K562 treated with DMSO at 1 percent for 24 hours (cell line): ENCODE measurements around the gene VWA3A. TPM values are rescaled to one million over a fixed set of nuclear protein-coding genes. Genes with fewer than 3 reads are reported as not detected.

ENCODE experiments used
- total RNA-seq: library from RNA; unstranded; fragments of 300-600 nt; gene quantifications from 2 replicates; pipeline ENCODE4 v1.2.3, GENCODE V29; 2022; ENCODE audit warnings: low read depth; ENCODE audit not compliant: insufficient read depth

The VWA3A gene, protein sequence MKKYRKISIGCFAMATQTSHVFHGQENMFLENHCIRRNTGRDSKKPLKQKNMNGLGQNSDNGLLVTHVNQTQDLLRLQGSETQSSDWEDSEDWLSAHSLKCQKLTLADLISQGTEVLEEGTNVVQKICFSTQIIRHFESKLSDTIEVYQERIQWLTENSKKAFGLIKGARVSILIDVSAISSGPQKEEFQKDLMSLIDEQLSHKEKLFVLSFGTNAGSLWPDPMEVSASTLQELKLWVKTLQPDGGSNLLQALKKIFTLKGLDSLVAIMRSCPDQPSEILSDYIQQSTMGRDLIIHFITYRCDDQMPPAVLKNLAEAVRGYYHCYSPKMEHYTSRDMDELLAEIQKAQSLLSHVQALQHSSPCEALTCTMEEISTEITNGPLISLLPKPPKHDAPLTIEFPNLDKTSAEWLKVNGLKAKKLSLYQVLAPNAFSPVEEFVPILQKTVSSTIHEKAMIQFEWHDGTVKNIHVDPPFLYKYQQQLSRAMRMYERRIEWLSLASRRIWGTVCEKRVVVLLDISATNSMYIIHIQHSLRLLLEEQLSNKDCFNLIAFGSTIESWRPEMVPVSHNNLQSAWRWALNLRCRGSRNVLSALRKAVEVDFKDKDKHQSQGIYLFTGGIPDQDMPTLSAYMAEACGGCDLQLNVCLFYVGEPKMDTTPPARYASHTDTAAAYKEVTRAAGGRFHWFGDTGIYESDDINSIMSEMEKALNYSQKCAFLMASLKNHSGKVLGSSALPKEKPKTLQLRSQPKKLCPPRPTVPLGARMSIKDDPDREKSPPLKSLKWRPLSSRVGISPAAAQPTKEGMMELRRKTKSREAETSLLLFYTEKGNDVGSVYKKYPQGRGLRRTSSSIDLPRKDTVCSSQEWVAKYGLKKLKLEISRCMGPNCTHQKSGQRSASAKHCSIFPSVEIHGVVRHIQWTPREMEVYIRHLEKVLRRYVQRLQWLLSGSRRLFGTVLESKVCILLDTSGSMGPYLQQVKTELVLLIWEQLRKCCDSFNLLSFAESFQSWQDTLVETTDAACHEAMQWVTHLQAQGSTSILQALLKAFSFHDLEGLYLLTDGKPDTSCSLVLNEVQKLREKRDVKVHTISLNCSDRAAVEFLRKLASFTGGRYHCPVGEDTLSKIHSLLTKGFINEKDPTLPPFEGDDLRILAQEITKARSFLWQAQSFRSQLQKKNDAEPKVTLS
- 0.05 TPM in 1 of 2 replicates, not detected in the other for total RNA-seq

DNA sequence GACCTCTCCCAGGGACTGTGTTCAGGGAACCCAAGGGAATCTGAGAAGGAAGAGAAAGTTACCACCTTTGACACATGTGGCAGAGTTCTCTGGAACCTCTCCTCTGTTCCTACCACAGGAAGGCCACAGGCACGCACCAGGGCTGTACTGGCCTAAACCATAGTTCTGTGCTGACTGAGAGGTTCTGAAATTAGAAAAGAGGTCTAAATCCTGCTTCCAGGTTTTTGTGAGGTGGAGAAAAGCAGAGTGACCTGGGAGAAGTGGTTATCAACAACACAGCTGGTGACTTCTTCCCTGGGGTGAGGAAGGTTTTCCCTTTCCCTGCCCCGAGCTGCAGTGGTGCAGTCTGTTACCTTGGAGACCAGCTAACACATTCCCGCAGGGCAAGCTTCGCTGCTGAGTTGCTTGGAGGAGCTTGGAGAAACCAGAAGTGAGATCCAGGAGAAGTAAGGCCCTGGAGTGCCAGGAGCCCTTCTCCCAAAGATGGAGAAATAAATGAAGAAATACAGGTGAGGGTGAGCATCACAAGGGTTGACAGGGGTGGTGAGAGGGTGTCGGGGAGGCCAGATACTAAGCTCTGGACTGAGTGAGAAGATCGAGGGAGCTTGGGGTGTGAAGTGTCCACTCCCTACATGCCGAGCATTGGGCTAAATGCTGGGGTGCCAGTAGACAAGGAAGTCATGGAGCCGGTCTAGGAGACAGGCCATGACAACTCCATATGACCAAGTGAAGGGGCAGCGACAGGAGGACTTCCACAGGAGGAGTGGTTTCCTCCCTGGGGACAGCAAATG is at the start of gene VWA3A:
Gene VWA3A (plus strand): TSS at position 399 of the 791 bp plus-strand sequence. CDS start 97 bp downstream, at position 496.

DNA sequence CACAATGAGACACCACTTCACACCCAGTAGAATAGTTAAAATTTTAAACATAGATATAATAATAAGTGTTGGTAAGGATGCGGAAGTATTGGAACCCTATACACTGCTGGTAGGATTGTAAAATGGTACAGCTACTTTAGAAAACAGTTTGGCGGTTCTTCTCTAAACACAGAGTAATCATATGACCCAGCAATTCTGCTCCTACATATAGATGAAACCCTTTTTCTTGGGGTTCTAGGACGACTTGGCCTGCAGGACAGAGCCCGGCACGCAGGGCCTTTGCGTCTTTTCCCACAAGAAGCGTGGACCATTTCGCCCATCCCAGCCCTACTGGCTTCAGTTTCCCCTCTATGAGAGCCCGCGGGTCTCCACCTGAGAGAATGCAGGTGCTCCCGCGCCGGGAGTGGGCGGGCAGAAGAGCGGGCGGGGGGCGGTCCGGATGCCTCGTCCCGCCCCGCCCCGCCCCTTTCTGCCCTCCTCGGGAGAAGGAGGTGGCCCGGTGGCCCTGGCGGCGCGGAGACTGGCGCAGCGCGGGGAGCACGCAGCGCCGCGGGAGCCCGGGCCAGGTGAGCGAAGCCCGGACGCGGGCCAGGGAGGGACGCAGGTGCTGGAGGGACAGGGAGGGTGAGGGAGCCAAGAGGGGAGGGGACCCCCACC is 69.8 kb downstream of the VWA3A start, which contains the start of gene SDR42E2:
Gene SDR42E2 (plus strand): TSS at position 508 of the 657 bp plus-strand sequence. CDS start 3,077 bp downstream, outside the sequence.

DNA sequence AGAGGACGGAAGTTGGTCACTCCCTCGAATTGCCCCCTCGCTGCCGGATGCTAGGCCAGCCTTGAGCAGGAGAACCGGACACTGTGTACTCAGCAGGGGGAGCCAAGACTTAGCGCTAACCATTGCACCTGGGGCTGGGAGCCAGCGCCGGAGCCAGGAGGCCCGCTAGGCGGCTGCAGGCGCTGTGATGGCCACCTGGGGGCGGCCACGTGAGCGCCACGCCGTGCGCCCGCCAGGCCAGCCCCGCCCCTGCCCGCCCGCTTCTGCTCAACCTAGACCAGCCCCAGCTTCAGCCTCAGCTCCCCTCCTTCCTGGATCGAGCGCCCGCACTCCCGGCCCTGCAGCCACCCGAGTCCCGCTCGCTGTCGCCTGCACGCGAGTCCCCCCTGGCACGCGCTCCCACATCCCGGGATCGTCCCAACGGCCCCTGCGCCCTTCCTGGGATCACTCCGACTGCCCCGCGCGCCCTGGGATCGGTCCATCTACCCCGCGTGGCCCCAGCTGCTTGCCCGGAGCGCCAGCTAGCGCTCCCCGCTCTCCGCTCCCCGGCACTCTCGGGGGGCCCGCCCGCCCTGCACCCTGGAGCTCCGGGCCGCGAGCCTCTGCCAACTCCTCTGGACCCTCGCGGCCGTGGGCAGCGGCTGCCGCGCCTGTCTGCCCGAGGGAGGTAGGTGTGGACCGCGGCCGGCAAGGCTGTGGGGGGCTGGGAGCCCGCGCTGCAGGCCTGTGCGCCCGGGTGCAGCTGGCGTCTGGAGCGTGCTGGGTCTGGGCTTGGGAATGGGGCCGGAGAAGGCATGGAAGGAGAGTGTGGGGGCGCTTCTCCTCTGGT is 113.9 kb downstream of the VWA3A start, which contains the start of gene EEF2K:
Gene EEF2K (plus strand): TSS at position 266 of the 829 bp plus-strand sequence. CDS start 19,452 bp downstream, outside the sequence.

Other genes with a start within 250 kb of the VWA3A start
- gene NPIPB4, start 234.8 kb upstream of the VWA3A start, total RNA-seq: 10.2 and 12.5 TPM in 2 replicates
- gene UQCRC2, start 139.2 kb upstream of the VWA3A start, total RNA-seq: 145 and 159 TPM in 2 replicates
- gene PDZD9, start 91.4 kb upstream of the VWA3A start, total RNA-seq: not detected in 2 replicates
- 5.7 and 6.0 TPM in 2 replicates for gene MOSMO, start 84.4 kb upstream of the VWA3A start, total RNA-seq
- not detected in 2 replicates for gene SDR42E2, start 70.0 kb downstream of the VWA3A start, total RNA-seq
- gene EEF2K, start 113.7 kb downstream of the VWA3A start, total RNA-seq: 19.0 and 21.1 TPM in 2 replicates
- 47.3 and 51.8 TPM in 2 replicates for gene POLR3E, start 204.9 kb downstream of the VWA3A start, total RNA-seq